GM12875 (cell line): ENCODE results near the gene ACKR2.

Experiments used
- H3K4me3 ChIP-seq: one replicate; pipeline ENCODE4 v1.5.1; 2011; ENCODE audit warnings: low read depth, low read length, control low read depth
- CTCF ChIP-seq: IDR thresholded peaks from 2 replicates; pipeline ENCODE4 v1.5.1; 2011; ENCODE audit warnings: low read depth, mild to moderate bottlenecking, control low read depth, inconsistent platforms, low read length, moderate library complexity, borderline replicate concordance; ENCODE audit not compliant: insufficient read depth

The ACKR2 gene

GRCh38 chr3:42771271-42771670 lies 38.0 kb upstream of the ACKR2 start:
- no peak overlapping the region for H3K4me3 ChIP-seq
- no peak for TF ChIP-seq CTCF

- no peak for TF ChIP-seq CTCF
- peak within 1 kb of the TSS; percentile 57 for H3K4me3 ChIP-seq
Observed at GRCh38 chr3:42772670-42773408, 36.4 kb upstream of the ACKR2 start, which contains the start of gene CCDC13. Gene CCDC13 (minus strand): TSS chr3:42773253. CDS start chr3:42758345, 14,908 bp downstream.

GRCh38 chr3:42773409-42773751 lies 35.9 kb upstream of the ACKR2 start:
- TF ChIP-seq CTCF: no peak
- peak overlapping the region; percentile 57 for H3K4me3 ChIP-seq

- TF ChIP-seq CTCF: no peak
- no peak overlapping the region for H3K4me3 ChIP-seq
Observed at GRCh38 chr3:42778644-42779043, 30.6 kb upstream of the ACKR2 start.

- H3K4me3 ChIP-seq: no peak overlapping the region
- TF ChIP-seq CTCF: no peak
Observed at GRCh38 chr3:42780398-42780797, 28.8 kb upstream of the ACKR2 start.

GRCh38 chr3:42780892-42781700 lies 28.1 kb upstream of the ACKR2 start:
- peak; percentile 54; the same call in 1 of the 2 replicates for TF ChIP-seq CTCF
- no peak overlapping the region for H3K4me3 ChIP-seq
